HUDEP-2 (cell line): ENCODE data around the gene STXBP2.

ENCODE experiments used
- DNase-seq, 76 experiments: peaks; one replicate each; lab custom pipeline; 2025; ENCODE audit not compliant: unreplicated experiment in 76 of 76; lab: John Stamatoyannopoulos, UW

The STXBP2 gene

DNA sequence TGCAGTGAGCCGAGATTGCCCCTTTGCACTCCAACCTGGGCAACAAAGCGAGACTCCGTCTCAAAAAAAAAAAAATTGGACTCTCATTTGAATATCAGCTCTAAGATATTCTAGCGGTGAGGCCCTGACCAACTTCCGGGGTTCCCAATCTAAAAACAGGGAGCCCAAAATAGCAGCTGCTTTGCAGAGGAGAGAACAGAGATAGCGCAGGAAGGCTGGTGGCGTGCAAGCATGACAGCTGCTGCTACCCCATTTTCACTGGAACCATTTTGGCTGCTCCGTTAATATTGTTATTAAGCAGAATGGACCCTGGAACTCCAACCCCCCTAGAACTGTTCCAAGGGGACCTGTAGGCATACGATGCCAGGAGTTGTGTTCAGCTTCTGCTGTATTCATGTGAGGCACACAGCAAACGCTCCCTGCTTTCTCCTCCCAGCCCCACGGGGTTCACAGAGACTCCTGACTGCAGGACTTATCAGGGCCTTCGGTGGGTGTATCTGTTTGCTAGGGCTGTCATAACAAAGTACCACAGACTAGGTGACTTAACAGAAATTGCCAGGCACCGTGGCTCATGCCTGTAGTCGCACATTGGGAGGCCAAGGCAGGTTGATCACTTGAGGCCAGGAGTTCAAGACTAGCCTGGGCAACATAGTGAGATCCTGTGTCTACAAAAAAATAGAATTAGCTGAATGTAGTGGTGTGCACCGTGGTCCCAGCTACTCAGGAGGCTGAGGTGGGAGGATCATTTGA, 11.5 kb downstream of the STXBP2 start:
- no peak for DNase-seq

DNA sequence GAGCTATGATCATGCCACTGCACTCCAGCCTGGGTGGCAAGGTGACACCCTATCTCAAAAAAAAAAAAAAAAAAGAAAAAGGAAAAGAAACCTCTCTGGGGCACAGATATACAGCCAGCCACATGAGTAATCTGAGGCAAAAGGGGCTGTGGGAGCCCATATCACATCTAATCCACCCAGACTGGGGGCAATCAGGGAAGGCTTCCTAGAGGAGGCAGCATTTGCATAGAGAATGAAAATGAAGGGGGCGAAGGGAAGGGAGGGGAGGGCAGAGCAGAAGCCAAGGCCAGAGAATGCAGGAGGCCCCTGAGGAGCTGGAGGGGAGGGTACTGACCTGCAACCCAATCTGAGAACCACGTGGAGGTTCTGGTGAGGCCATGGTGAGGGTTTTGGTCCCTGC, 13.2 kb downstream of the STXBP2 start:
- DNase-seq, result no peak

- peak in 72 of 76 experiments; percentile 21 to 90 (median 74) for DNase-seq
These were observed 15.2 kb downstream of the STXBP2 start for GRCh38 chr19:7652061-7652641.

GRCh38 chr19:7654401-7654800, 17.5 kb downstream of the STXBP2 start:
- no peak for DNase-seq

GRCh38 chr19:7655581-7655980, 18.7 kb downstream of the STXBP2 start:
- no peak for DNase-seq

- no peak for DNase-seq
These were observed 20.3 kb downstream of the STXBP2 start for GRCh38 chr19:7657131-7657751.

DNA sequence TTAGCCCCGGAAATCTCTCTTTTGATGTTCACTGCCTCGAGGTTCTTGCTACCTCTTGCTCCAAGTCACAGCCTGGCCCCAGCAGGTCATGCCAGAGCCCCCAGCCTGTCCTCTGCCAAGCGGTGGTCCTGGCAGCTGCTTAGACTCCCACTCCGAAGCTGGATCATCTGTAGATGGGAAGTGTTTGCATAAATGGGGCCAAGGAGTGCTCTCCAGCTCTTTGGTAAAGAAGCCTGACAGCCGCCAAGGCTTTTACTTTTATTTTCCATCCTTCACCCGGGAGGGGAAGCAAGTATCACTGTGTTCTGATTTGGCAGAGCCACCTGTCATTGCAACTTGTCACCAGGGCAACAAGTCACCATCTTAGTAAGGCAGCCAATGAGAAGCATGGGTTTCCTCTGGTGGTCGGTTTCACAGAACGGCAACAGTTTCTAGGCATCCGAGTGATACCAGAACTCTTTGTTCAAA, 21.3 kb downstream of the STXBP2 start:
- DNase-seq, result no peak

DNA sequence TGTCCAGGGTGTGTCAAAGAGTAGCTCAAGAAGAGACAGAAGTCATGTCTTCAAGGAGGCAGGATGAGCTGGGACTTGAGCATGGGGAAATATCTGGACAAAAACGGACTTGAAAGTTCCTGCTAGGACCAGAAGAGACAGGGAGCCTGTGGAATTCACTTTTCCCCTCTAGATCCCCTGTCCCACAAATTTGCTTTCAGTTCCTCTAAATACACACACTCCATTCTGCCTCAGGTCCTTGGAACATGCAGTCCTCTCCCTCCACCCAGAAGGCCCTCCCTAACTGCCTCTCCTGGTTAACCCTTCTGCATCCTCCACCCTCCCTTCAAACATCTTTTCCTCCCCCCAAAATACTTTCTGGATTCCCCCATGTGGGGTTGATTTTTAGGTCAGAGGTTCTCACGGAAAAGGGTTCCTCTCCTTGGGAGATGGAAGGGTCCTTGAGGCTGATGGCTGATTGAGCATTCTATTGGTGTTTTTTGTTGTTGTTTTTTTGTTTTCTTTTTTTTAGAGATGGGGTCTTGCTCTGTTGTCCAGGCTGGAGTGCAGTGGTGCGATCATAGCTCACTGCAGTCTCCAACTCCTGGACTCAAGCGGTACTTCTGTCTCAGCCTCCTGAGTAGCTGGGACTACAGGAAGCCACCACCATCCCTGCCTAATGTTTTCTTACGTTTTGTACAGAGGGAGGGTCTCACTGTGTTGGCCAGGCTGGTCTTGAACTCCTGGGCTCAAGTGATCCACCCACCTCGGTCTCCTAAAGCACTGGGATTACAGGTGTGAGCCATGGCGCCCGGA, 25.0 kb downstream of the STXBP2 start:
- DNase-seq, result no peak

- DNase-seq, result no peak
These were observed 25.7 kb downstream of the STXBP2 start for GRCh38 chr19:7662657-7663056.

GRCh38 chr19:7663706-7664105, 26.8 kb downstream of the STXBP2 start:
- no peak for DNase-seq

- no peak for DNase-seq
These were observed 28.2 kb downstream of the STXBP2 start for GRCh38 chr19:7665076-7665475.

- DNase-seq, result no peak
These were observed 31.9 kb downstream of the STXBP2 start, which contains the start of gene RETN for GRCh38 chr19:7668842-7669241. Gene RETN, plus strand, starts transcription at chr19:7669049. Its CDS starts 278 bp downstream, at chr19:7669327.

DNA sequence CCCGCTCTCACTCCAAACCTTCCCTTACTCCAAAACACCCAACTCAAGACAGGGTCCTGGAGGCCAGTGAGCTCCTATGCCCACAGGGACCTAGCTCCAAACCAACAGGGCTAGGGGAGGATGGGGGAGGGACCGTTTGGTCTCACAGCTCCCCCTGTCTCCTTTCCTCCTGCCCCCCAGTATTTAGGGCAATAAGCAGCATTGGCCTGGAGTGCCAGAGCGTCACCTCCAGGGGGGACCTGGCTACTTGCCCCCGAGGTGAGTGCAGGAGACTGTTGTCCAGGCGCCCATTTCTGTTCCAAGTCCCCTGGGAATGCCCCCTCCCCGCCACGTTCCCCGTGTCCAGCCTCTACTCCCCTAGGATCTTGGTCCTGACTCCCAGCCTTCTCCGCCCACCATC, 32.7 kb downstream of the STXBP2 start:
- DNase-seq, result no peak

DNA sequence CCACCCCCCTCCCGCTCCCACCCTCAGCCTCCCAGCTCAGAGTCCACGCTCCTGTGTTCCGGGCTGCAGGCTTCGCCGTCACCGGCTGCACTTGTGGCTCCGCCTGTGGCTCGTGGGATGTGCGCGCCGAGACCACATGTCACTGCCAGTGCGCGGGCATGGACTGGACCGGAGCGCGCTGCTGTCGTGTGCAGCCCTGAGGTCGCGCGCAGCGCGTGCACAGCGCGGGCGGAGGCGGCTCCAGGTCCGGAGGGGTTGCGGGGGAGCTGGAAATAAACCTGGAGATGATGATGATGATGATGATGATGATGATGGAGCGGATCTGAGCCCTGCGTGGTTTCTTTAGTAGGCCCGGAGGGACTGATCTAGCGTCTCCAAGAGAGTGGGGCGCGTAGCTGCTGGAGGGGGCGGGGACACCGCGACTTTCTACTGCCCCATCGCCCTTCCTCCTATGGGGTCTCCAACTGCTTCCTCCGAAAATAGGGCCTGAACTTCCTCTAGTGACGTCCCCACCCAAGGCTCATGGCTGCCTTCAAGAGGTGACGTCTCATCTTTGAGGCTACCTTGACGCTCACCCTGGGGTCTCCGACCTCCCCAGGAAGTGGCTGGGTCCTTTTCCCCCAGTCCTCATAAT, 33.4 kb downstream of the STXBP2 start:
- DNase-seq, result no peak

GRCh38 chr19:7670790-7671189, 33.9 kb downstream of the STXBP2 start:
- no peak for DNase-seq

GRCh38 chr19:7672522-7672921, 35.6 kb downstream of the STXBP2 start:
- DNase-seq, result no peak

DNA sequence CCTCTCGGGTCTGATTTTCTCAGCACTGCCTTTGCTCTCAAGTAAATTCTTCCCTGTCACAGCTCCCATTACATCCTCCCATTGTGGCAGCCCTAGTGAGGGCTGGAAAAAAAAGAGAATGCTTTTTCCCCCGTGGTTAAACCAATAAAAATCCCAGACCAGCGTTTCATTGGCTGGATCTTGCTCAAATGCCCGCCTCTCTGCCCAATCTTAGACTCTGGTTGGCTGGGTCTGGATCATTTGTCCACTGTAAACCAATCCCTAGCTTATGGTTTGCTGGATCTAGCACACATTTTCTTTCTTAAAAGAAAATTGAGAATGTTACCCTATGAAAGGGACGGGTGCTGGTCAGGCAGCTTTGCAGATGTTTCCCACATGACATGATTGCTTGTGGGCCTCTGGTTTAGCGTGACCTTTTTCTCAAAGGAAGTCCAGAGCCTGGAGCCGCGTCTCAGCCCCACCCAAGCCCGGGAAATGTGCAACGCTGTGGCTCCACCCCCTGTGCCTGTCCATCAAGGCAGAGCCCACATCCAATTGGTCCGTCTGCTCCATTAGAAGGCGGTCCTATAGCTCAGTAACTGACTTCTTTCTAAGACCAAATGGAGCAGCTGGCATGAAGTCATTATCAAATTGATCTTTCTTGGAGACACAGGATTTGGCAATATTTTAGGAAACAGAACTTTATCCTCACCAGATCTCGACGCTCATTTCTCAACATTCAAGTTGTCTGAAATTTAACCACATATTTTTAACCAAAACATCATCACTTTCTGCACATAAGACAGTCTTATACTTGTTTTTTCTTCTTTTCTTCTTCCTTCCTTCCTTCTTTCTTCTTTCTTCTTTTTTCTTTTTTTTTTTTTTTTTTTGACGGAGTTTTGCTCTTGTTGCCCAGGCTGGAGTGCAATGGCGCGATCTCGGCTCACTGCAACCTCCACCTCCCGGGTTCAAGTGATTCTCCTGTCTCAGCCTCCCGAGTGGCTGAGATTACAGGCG, 37.4 kb downstream of the STXBP2 start:
- peak in 66 of 76 experiments; percentile 26 to 80 (median 59) for DNase-seq

- no peak for DNase-seq
These were observed 39.5 kb downstream of the STXBP2 start for GRCh38 chr19:7676376-7676775.

DNA sequence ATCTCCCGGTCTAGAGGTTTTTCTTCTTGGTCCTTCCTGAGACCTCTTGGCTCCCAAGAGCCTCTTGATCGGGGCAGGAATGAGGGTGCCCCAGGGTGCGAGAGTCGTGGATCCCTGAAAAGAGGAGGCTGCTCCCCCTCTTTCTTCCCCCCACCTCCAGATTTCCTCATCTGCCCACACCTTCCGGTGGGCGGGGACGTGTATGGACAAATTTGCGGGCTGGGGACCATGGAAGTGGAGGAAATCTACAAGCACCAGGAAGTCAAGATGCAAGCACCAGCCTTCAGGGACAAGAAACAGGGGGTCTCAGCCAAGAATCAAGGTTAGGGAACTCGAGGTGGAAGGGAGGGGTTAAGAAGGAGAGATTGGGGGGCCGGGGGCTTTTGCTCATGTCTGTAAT, 39.9 kb downstream of the STXBP2 start, which contains the start of gene MCEMP1:
MCEMP1 (plus strand) TSS at position 237 of the 400 bp plus-strand sequence; CDS start at position 268, 31 bp downstream.
- no peak for DNase-seq
